Smooth muscle cell of bladder (primary cell): ENCODE data around the gene PRR14L. TPM values are rescaled to one million over a fixed set of nuclear protein-coding genes. Genes with fewer than 3 reads are reported as not detected.

Experiments
- total RNA-seq: library from RNA; depleted of rRNA; stranded (reverse); fragments of >200 nt; gene quantifications from 2 replicates; pipeline ENCODE4 v1.2.3, GENCODE V29; 2014

The PRR14L gene
- total RNA-seq, result 11.9 and 16.3 TPM in 2 replicates

DNA sequence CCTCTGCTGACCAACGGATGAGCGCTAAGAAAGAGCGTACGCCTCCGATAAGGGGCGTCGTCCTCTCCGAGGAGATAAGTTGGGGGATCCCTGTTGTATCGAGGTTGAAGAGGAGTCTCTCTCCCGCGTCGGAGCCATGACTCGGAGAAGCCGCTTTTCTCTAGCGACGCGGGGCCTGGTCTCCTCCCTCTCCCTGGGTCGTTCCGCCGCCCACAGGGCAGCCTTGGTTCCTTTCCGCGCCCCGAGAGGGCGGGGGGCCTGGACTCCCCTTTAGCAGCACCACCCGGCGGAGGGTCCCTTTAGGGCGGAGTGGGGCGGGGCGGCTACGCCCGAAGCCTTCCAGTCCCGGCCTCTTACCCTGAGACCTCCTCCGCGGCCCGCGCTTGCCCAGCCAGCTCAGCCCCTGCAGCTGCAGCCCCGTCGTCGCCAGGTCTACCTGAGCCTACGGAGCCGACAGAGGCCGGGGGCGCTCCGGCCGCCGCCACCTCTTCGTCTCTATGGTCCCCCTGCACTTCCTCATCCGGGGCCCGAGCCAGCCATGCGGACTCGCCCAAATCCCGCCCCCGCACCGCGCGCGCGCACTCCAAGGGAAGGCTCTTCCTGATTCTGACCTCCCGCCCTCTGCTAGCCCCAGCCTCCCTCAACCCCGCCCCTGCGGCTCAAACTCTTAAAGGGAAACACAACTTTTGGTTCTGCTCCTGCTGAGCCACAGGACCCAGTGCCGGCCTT is at the start of gene PRR14L:
TSS of gene PRR14L (minus strand) at position 497 of the 729 bp plus-strand sequence. CDS start 11,272 bp downstream, outside the sequence.

DNA sequence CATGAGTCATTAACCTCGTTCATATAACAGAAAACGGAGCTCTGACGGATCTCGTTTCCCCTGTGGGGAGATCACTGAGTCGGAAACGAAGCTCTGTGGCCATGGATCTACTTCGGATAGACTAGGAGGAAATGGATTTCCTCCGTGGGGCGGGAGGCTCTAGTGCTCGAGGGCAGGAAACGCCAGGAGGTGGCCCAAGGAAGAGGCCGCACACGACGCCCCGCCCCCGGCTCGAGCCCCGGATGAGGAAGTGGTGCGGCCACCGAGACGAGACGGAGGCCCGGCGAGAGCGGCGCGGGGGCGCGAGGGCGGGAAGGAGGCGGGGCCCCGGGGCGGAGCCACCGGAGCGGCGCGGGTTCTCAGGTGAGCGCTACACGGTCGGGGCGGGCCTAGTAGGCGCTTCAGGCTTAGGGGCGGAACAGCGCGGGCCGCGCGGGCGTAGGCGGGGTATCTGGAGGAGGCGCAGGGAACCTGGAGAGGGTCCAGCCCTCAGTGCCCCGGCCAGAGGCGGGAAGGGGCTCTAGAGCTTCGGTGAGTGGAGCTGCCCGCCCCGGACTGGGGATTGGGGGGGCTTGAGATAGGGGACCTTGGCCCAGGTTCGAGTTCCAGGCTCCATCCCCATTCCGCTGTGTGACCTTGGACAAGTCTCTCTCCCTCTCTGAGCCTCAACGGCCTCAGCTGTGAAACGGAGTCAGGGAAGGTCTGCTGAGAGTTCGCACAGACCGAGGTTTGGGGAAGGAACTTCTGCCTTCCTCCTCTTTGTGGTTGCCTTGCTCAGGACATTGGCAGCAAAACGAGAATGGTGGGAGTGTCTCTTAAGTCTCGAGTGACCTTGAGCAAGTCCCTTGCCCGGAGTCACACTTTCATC is 3.9 kb upstream of the PRR14L start, which contains the start of gene DEPDC5:
TSS of gene DEPDC5 (plus strand) at position 386 of the 868 bp plus-strand sequence. CDS start 903 bp downstream, outside the sequence.

DNA sequence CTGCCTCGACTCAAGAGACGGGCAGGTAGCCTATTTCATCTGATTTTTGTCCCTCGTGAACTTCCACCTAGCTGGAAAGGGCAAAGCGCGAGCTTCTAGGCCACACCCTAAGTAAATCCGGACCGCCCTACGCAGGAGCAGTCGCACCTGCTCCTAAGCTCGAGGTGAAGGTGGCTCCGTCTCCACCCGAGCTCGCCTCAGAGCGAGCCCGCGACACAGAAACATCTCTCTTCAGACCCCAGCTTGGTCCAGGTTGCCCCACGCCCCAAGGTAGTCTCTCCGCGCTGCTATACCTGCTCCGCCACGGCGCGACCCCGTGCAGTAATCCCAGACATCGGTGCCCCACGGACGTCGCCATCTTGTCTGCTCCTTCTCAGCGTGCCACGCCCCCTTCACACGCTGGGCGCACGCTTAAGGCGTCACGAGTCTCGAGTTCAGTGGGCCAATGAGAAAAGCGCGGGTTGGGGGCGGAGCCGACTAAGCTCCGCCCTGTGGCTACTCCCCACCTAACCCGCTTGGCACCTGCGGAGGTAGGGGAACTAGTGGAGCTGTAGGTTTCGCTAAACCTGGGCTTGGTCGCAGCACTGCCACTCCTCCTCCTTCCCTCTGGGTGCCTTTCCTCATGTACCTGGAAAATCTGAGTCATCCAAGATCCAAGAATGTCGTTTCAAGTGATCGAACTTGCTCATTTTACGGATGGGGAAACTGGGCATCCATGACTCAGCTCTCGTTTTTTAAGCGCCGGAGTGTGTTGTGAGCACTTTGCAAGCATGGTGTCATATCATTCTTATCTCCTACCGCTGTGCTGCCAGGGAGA is 87.9 kb downstream of the PRR14L start, which contains the start of gene PISD:
TSS of gene PISD (minus strand) at position 365 of the 817 bp plus-strand sequence. CDS start at position 358, 7 bp downstream.

Other genes with a start within 250 kb of the PRR14L start
- gene PISD, start 87.9 kb downstream of the PRR14L start, total RNA-seq, result 25.0 and 34.9 TPM in 2 replicates
- 7.0 and 9.1 TPM in 2 replicates for gene DEPDC5, start 3.9 kb upstream of the PRR14L start, total RNA-seq
- gene YWHAH, start 194.4 kb upstream of the PRR14L start, total RNA-seq, result 41.1 and 54.2 TPM in 2 replicates